Uterus (tissue), 4 donors: ENCODE results near the gene CHP2. TPM values are rescaled to one million over a fixed set of nuclear protein-coding genes. Genes with fewer than 3 reads are reported as not detected.

ENCODE experiments used
- DNase-seq, 2 donors: peaks; one replicate each; pipeline ENCODE4 v3.0.0-alpha.2; 2019 to 2020
- H3K27ac ChIP-seq, 2 donors: fragments of 200-600 bp; sonication (generic); 1 replicate in 1 of 2; 2 replicates in 1 of 2; pipeline ENCODE4 v1.5.1; 2016 to 2018
- H3K27me3 ChIP-seq, 2 donors: fragments of 200-600 bp; sonication (generic); one replicate each; pipeline ENCODE4 v1.5.1; 2018 to 2019; ENCODE audit warnings: control low read depth in 1 of 2
- H3K36me3 ChIP-seq, 2 donors: fragments of 200-600 bp; sonication (generic); one replicate each; pipeline ENCODE4 v1.5.1; 2019; ENCODE audit warnings: control low read depth in 1 of 2
- H3K4me1 ChIP-seq, 2 donors: fragments of 200-600 bp; sonication (generic); one replicate each; pipeline ENCODE4 v1.5.1; 2018 to 2019; ENCODE audit warnings: control low read depth in 1 of 2
- H3K4me3 ChIP-seq, 2 donors: fragments of 200-600 bp; sonication (generic); 1 replicate in 1 of 2; 2 replicates in 1 of 2; pipeline ENCODE4 v1.5.1; 2018 to 2019; ENCODE audit warnings: mild to moderate bottlenecking in 1 of 2
- H3K9me3 ChIP-seq, 2 donors: fragments of 200-600 bp; sonication (generic); one replicate each; pipeline ENCODE4 v1.5.1; 2019; ENCODE audit warnings: control low read depth in 1 of 2
- POLR2A ChIP-seq, 2 donors: fragments of 450-650 bp; IDR thresholded peaks; one replicate each; pipeline ENCODE4 v1.6.1; 2016; ENCODE audit warnings: antibody characterized with exemption in 2 of 2, mild to moderate bottlenecking in 1 of 2, moderate library complexity in 1 of 2
- intact Hi-C: fragments of 100-400 bp; cut with DNase I; formaldehyde crosslinking; loops from one replicate; pipeline ENCODE4 v1.15.1; 2023; ENCODE audit warnings: low total_unique reads
- total RNA-seq, 4 donors: library from RNA; depleted of rRNA in 3 of 4; stranded (reverse); fragments of >200 nt in 3 of 4; gene quantifications; one replicate each; pipeline versions ENCODE4 v1.1.0 to v1.2.4, GENCODE V29; 2014 to 2023
- TF ChIP-seq, protein P1 (sequence below), 4 experiments: fragments of 200-600 bp in 2 of 4; fragments of 450-650 bp in 2 of 4; sonication (generic) in 2 of 4; IDR thresholded peaks; one replicate each; pipeline ENCODE4 v1.5.1; 2016 to 2019; ENCODE audit warnings: antibody characterized with exemption in 4 of 4, mild to moderate bottlenecking in 2 of 4, moderate library complexity in 1 of 4
- donor health status: DM: yes; HTN: yes; CAD: no.

The CHP2 gene
- under 1 TPM in 1 of 4 donors, not detected in 3; 0.35 TPM for total RNA-seq

DNA sequence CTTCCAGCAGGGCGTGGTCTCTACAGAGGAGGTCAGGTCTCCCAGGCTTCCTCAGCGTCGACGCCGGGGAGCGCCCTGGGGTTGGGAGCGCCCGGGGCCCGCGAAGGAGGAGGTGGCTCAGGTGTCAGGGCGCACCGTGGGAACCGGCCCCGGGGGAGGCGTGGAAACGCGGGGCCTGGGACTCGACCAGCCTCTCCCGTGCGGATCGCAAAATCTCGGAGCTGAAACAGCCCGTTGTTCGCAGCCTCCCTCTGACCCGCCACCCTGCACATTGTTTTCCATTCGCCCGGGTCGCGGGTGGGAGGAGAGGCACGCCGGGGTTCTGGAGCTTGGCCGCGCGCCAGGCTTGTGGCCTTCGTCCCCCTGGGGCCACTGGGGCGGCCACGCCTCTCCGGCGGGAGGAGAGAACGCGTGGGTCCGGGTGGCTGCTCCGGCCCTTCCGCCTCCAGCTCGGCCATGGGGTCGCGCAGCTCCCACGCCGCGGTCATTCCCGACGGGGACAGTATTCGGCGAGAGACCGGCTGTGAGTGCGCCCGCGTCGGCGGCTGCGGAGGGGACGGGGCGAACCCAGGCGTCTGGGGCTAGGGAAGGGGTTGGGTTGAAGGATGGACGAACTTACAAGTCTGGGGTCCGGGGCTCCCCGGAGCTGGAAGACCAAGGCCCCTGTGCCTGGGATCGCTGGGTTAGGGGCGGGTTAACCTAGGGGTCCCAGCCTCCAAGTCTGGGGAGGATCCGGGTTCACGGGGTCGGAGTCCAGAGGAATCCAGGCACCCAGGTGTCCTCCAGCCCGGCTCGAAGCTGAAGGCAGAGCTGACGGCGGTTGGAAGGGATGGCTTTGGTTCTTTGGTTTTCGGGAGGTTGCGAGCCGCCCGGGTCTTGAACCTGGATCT, at the start of gene CHP2:
Gene CHP2 (plus strand): TSS at position 433 of the 890 bp plus-strand sequence. CDS start 24 bp downstream, at position 457.
- H3K9me3 ChIP-seq: no peaks in the 10 kb centered on the region
- no peak within 1 kb of the TSS for H3K27ac ChIP-seq
- H3K4me3 ChIP-seq: no peak within 1 kb of the TSS
- no peak for DNase-seq
- intact Hi-C loops: no loop called here
- H3K4me1 ChIP-seq: peaks cover 0 to 7% of the 10 kb centered on the region in 2 donors
- H3K36me3 ChIP-seq: no peaks in the 10 kb centered on the region
- TF ChIP-seq, protein P1, sequence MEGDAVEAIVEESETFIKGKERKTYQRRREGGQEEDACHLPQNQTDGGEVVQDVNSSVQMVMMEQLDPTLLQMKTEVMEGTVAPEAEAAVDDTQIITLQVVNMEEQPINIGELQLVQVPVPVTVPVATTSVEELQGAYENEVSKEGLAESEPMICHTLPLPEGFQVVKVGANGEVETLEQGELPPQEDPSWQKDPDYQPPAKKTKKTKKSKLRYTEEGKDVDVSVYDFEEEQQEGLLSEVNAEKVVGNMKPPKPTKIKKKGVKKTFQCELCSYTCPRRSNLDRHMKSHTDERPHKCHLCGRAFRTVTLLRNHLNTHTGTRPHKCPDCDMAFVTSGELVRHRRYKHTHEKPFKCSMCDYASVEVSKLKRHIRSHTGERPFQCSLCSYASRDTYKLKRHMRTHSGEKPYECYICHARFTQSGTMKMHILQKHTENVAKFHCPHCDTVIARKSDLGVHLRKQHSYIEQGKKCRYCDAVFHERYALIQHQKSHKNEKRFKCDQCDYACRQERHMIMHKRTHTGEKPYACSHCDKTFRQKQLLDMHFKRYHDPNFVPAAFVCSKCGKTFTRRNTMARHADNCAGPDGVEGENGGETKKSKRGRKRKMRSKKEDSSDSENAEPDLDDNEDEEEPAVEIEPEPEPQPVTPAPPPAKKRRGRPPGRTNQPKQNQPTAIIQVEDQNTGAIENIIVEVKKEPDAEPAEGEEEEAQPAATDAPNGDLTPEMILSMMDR (IDR thresholded peaks at IDR 0.05): no peak
- TF ChIP-seq POLR2A (IDR thresholded peaks at IDR 0.05): no peak
- peaks cover 0 to 16% of the 10 kb centered on the region in 2 donors for H3K27me3 ChIP-seq

DNA sequence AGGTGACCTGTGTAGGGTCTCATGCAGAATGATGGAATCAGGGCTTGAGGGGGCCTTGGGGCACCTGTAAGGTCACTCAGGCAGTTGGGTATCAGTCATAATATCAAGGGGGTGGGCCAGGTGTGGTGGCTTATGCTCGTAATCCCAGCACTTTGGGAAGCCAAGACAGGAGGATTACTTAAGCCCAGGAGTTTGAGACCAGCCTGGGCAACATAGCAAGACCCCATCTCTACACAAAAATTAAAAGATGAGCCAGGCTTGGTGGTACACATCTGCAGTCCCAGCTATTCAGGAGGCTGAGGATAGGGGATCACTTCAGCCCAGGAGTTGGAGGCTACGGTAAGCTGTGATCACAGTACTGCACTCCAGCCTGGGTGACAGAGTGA, 49.3 kb upstream of the CHP2 start:
- H3K27ac ChIP-seq: no peak overlapping the region
- no peak for TF ChIP-seq POLR2A (IDR thresholded peaks at IDR 0.05)
- TF ChIP-seq, protein P1 (IDR thresholded peaks at IDR 0.05): no peak
- H3K9me3 ChIP-seq: peaks cover 0 to 9% of the 10 kb centered on the region in 2 donors
- no peaks in the 10 kb centered on the region for H3K27me3 ChIP-seq
- no peak overlapping the region for H3K4me3 ChIP-seq
- intact Hi-C loops: no loop called here
- H3K4me1 ChIP-seq: no peaks in the 10 kb centered on the region
- DNase-seq: no peak
- H3K36me3 ChIP-seq: no peaks in the 10 kb centered on the region

DNA sequence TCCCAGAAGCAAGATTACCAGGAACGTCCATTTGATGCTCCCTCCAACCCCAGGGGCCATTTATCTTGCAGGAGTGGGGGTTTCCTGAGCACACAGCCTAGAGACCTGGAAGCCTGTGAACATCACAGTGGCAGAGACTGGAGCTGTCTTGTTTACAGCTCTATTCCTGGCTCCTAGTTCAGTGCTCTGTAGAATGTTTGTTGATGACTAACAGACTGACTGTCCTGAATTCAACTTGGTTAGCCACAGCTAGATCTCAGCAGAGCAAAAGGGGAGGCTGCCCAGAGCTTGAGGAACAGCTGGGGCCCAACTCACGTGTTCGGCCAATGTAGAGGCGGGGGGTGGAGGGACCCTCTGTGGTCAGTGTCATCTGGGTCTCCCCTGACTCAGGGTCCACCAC, 48.4 kb upstream of the CHP2 start:
- Histone ChIP-seq H3K4me1 (no peaks in the 10 kb centered on the region), H3K4me3 (no peak overlapping the region), H3K27me3 (no peaks in the 10 kb centered on the region), H3K9me3 (peaks cover 0 to 9% of the 10 kb centered on the region in 2 donors), H3K27ac (no peak overlapping the region), H3K36me3 (no peaks in the 10 kb centered on the region)
- no peak for DNase-seq
- no peak for TF ChIP-seq POLR2A (IDR thresholded peaks at IDR 0.05)
- TF ChIP-seq, protein P1 (IDR thresholded peaks at IDR 0.05): no peak
- intact Hi-C loops: no loop called here

- Histone ChIP-seq H3K4me3 (no peak overlapping the region), H3K27ac (no peak overlapping the region), H3K9me3 (peaks cover 0 to 9% of the 10 kb centered on the region in 2 donors), H3K27me3 (peaks cover 0 to 3% of the 10 kb centered on the region in 2 donors), H3K4me1 (no peaks in the 10 kb centered on the region), H3K36me3 (no peaks in the 10 kb centered on the region)
- intact Hi-C loops: no loop called here
- TF ChIP-seq, protein P1 (IDR thresholded peaks at IDR 0.05): no peak
- no peak for TF ChIP-seq POLR2A (IDR thresholded peaks at IDR 0.05)
- DNase-seq: no peak
Observed at GRCh38 chr16:23709536-23709935, 45.3 kb upstream of the CHP2 start.

- peaks cover 0 to 9% of the 10 kb centered on the region in 2 donors for H3K9me3 ChIP-seq
- H3K36me3 ChIP-seq: no peaks in the 10 kb centered on the region
- H3K4me1 ChIP-seq: no peaks in the 10 kb centered on the region
- H3K27ac ChIP-seq: no peak overlapping the region
- TF ChIP-seq, protein P1 (IDR thresholded peaks at IDR 0.05): no peak
- no peak for TF ChIP-seq POLR2A (IDR thresholded peaks at IDR 0.05)
- intact Hi-C loops: no loop called here
- DNase-seq: no peak
- H3K27me3 ChIP-seq: peaks cover 0 to 3% of the 10 kb centered on the region in 2 donors
- H3K4me3 ChIP-seq: no peak overlapping the region
Observed at GRCh38 chr16:23710008-23710407, 44.8 kb upstream of the CHP2 start.
